K562 (cell line): Measurements from ENCODE around the gene ITPKB.

ENCODE experiments used
- ATF1 ChIP-seq, 2 experiments: fragments of 450-650 bp in 1 of 2; IDR thresholded peaks; 2 replicates each; pipeline ENCODE4 v1.6.1; 2016; ENCODE audit warnings: missing compliant biosample characterization in 1 of 2, missing genetic modification characterization in 1 of 2
- FOXJ3 ChIP-seq: sonication (generic); formaldehyde crosslinking; IDR thresholded peaks from 2 replicates; pipeline ENCODE4 v1.4.0; 2020; ENCODE audit warnings: mild to moderate bottlenecking, missing genetic modification reagents
- KDM1A ChIP-seq, 2 experiments: fragments of 450-650 bp; IDR thresholded peaks; 2 replicates each; pipeline ENCODE4 v1.6.1; 2016; ENCODE audit warnings: mild to moderate bottlenecking in 2 of 2

GRCh38 chr1:226586116-226586515 is 153.0 kb downstream of the ITPKB start:
- TF ChIP-seq KDM1A (IDR thresholded peaks at IDR 0.05) (no peak), FOXJ3 (no peak), ATF1 (CRISPR knock-in tag; IDR thresholded peaks at IDR 0.05) (no peak), ATF1 (tag; IDR thresholded peaks at IDR 0.05) (no peak)
